ENCODE results near the gene ERFL.

The ERFL gene

DNA sequence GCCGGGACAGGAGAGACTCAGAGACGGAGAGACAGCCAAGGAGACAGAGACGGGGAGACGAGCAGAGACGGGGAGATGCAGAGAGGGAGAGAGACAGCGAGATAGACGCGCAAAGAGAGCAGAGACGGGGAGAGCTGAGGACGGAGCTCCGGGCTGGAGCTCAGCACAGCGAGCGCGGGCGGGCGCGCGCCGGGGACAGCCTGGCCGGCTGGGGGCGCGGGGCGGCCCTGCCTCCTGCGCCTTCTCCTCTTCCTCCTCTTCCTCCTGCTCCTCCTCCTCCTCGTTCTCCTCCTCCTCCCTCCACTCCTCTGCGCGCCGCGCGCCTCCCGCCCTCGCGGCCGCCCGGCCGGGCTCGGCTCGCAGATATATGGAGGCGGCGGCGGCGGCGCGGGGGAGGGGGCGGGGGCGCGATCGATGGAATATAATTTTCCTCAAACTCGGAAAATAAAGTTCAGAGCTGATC lies at the start of gene ERFL:
Gene ERFL, minus strand, starts transcription at position 229 of the 463 bp plus-strand sequence. CDS start 15,530 bp downstream, outside the sequence.
- Histone ChIP-seq H3K4me3 (ENCODE audit: low read depth in 1 of 2, low read length in 2 of 2) (peak within 1 kb of the TSS; percentile 55 to 84; a peak in 3 of 4 replicates), H3K36me3 (ENCODE audit: insufficient read depth, low read length) (peaks cover 5% of the 10 kb centered on the region; the same call in 1 of the 2 replicates), H3K9me3 (ENCODE audit: insufficient read depth, low read length, severe bottlenecking) (no peaks in the 10 kb centered on the region), H3K9ac (ENCODE audit: low read depth, low read length) (peak within 1 kb of the TSS; percentile 64), H2AFZ (ENCODE audit: low read depth, low read length) (peak within 1 kb of the TSS; percentile 84), H3K4me2 (ENCODE audit: insufficient read depth, low read length) (peak within 1 kb of the TSS; percentile 90), H3K27ac (ENCODE audit: low read length) (peak within 1 kb of the TSS; percentile 79), H3K79me2 (ENCODE audit: insufficient read depth, low read length) (peaks cover 6% of the 10 kb centered on the region), H3K4me1 (ENCODE audit: insufficient read depth, low read length) (peaks cover 32% of the 10 kb centered on the region), H3K27me3 (ENCODE audit: insufficient read depth, low read length, poor library complexity) (no peaks in the 10 kb centered on the region), H4K20me1 (ENCODE audit: insufficient read depth, low read length) (peaks cover 9% of the 10 kb centered on the region; the same call in 1 of the 2 replicates)
- no peak for TF ChIP-seq EZH2 (IDR thresholded peaks at IDR 0.05; ENCODE audit: borderline replicate concordance, low read depth, low read length, severe bottlenecking)
- TF ChIP-seq, protein P1, sequence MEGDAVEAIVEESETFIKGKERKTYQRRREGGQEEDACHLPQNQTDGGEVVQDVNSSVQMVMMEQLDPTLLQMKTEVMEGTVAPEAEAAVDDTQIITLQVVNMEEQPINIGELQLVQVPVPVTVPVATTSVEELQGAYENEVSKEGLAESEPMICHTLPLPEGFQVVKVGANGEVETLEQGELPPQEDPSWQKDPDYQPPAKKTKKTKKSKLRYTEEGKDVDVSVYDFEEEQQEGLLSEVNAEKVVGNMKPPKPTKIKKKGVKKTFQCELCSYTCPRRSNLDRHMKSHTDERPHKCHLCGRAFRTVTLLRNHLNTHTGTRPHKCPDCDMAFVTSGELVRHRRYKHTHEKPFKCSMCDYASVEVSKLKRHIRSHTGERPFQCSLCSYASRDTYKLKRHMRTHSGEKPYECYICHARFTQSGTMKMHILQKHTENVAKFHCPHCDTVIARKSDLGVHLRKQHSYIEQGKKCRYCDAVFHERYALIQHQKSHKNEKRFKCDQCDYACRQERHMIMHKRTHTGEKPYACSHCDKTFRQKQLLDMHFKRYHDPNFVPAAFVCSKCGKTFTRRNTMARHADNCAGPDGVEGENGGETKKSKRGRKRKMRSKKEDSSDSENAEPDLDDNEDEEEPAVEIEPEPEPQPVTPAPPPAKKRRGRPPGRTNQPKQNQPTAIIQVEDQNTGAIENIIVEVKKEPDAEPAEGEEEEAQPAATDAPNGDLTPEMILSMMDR (IDR thresholded peaks at IDR 0.05; ENCODE audit: borderline replicate concordance, extremely low read depth, low read length, poor library complexity, severe bottlenecking): peak; percentile 25
- ATAC-seq (ENCODE audit: insufficient read depth, low read depth) (peak; percentile 75), DNase-seq (peak; percentile 78)

GRCh38 chr19:41977916-41978315 lies 49.7 kb upstream of the ERFL start:
- Histone ChIP-seq H2AFZ (ENCODE audit: low read depth, low read length) (no peak overlapping the region), H3K27ac (ENCODE audit: low read length) (no peak overlapping the region), H3K79me2 (ENCODE audit: insufficient read depth, low read length) (no peaks in the 10 kb centered on the region), H3K9me3 (ENCODE audit: insufficient read depth, low read length, severe bottlenecking) (no peaks in the 10 kb centered on the region), H3K4me2 (ENCODE audit: insufficient read depth, low read length) (no peak overlapping the region), H3K9ac (ENCODE audit: low read depth, low read length) (no peak overlapping the region), H4K20me1 (ENCODE audit: insufficient read depth, low read length) (peaks cover 6% of the 10 kb centered on the region; the same call in 1 of the 2 replicates), H3K4me3 (ENCODE audit: low read depth in 1 of 2, low read length in 2 of 2) (no peak overlapping the region), H3K27me3 (ENCODE audit: insufficient read depth, low read length, poor library complexity) (no peaks in the 10 kb centered on the region), H3K36me3 (ENCODE audit: insufficient read depth, low read length) (peaks cover 76% of the 10 kb centered on the region), H3K4me1 (ENCODE audit: insufficient read depth, low read length) (no peaks in the 10 kb centered on the region)
- no peak for DNase-seq
- ATAC-seq (ENCODE audit: insufficient read depth, low read depth): no peak
- TF ChIP-seq, protein P1 (IDR thresholded peaks at IDR 0.05; ENCODE audit: borderline replicate concordance, extremely low read depth, low read length, poor library complexity, severe bottlenecking): no peak
- TF ChIP-seq EZH2 (IDR thresholded peaks at IDR 0.05; ENCODE audit: borderline replicate concordance, low read depth, low read length, severe bottlenecking): no peak

DNA sequence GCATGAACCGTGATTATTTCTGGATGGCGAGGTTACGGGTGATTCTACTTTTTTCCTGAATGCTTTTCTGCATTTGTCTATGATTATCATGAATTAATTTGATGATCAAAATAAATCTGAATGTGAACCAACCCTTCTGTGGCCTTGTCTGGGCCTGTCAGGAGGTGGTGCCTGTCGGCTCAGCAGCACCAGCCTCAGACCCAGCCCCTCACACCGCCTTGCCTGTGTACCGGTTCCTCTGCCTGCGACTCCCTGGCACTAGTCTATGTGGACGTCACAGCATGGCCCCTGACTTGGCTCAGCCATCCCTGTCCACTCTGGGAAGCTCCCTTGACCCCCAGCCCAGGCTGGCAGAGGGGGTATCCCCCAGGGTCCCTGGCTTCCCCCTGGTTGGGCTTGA lies 46.4 kb upstream of the ERFL start:
- Histone ChIP-seq H3K9ac (ENCODE audit: low read depth, low read length) (no peak overlapping the region), H3K36me3 (ENCODE audit: insufficient read depth, low read length) (peaks cover 77% of the 10 kb centered on the region), H3K9me3 (ENCODE audit: insufficient read depth, low read length, severe bottlenecking) (no peaks in the 10 kb centered on the region), H3K4me3 (ENCODE audit: low read depth in 1 of 2, low read length in 2 of 2) (no peak overlapping the region), H4K20me1 (ENCODE audit: insufficient read depth, low read length) (no peaks in the 10 kb centered on the region), H3K27me3 (ENCODE audit: insufficient read depth, low read length, poor library complexity) (no peaks in the 10 kb centered on the region), H3K27ac (ENCODE audit: low read length) (no peak overlapping the region), H3K79me2 (ENCODE audit: insufficient read depth, low read length) (no peaks in the 10 kb centered on the region), H3K4me2 (ENCODE audit: insufficient read depth, low read length) (no peak overlapping the region), H2AFZ (ENCODE audit: low read depth, low read length) (no peak overlapping the region), H3K4me1 (ENCODE audit: insufficient read depth, low read length) (no peaks in the 10 kb centered on the region)
- TF ChIP-seq EZH2 (IDR thresholded peaks at IDR 0.05; ENCODE audit: borderline replicate concordance, low read depth, low read length, severe bottlenecking): no peak
- TF ChIP-seq, protein P1 (IDR thresholded peaks at IDR 0.05; ENCODE audit: borderline replicate concordance, extremely low read depth, low read length, poor library complexity, severe bottlenecking): no peak
- ATAC-seq (ENCODE audit: insufficient read depth, low read depth) (no peak), DNase-seq (no peak)
